Glomerular visceral epithelial cell (primary cell): ENCODE results near the gene SLCO2A1.
A peak's percentile ranks its signal among the peaks of the same experiment; 100 is the strongest.

ENCODE experiments used
- DNase-seq: peaks from one replicate; pipeline ENCODE4 v3.0.0-alpha.2; 2016; ENCODE audit errors: extremely low spot score

SLCO2A1 gene

DNA sequence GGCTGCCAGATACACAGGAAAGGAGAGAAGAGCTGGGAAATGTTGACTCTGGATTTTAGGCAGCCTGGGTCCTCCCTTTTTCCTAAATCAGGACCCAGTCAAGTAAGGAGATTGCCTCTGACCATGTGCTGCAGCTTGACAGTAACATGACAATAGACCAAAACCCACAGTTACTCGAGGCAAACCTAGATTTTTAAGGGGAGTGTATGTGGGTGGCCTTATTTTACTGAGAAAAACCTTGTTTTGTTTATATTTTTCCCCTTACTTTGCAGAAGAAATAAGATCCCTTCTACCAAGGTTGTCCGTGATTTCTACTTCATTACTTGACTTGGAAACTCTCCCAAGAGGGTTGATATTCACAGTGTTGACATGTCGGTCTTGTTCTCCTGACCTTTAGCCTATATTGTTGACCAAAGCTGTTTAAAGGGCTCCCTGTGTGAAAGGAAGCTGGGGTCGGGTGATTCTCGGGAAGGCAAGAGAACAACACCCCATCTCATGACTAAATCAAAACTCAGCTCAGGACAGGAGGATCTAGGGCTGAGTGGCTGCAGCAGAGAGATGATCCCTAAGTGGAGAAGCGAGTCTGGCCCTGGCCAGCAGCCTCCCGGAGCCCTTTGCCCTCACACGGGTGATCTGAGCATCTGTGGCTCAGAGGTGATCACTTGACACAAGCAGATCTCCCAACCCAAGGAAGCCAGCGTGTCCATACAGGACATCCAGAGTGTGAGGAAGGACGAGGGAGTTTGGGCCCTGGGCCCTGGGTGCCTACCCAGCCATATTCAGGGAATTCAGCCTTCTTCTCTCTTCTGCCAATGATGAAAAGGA lies 31.0 kb upstream of the SLCO2A1 start:
- no peak for DNase-seq

DNA sequence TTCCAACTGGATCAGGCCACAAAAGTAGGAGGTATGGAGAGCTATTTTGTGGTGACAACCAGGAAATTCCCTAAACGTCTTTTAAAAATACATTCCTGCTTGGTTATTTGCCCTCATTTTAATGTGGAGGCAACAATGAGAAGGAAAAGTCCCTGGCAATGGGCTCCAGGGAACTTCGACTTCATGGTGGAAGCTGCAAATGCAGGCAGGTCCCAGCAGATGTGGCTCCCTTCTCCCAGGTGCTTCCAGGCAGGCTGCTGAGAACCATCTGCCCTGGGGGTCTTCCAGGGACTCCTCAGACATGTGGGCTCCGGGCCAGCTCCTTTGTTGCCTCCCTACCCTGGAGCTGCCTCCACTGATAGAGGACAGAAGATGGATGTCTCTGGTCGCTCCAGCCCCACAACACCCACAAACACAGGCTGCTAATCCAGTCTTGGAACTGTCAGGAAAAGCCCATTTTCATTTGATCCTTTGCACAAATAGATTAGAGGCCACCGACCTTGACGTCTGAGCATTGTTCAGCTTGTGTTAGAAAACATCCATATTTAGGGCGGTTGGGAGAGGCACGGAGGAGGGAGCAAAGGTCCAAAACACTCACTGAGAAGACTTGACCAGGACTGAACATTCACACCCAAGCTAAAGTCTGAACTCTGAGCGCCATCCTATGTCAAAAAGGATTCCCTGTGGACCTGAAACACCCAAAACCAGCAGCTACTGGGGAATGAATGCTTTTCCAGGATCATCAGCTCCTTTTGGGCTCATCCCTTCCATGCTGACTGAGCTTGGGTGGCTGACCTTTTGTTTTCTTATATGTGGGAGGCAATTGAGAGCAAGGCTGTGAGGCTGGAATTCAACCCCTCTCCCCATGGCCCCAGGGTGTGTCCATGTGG lies 30.2 kb upstream of the SLCO2A1 start:
- no peak for DNase-seq

DNA sequence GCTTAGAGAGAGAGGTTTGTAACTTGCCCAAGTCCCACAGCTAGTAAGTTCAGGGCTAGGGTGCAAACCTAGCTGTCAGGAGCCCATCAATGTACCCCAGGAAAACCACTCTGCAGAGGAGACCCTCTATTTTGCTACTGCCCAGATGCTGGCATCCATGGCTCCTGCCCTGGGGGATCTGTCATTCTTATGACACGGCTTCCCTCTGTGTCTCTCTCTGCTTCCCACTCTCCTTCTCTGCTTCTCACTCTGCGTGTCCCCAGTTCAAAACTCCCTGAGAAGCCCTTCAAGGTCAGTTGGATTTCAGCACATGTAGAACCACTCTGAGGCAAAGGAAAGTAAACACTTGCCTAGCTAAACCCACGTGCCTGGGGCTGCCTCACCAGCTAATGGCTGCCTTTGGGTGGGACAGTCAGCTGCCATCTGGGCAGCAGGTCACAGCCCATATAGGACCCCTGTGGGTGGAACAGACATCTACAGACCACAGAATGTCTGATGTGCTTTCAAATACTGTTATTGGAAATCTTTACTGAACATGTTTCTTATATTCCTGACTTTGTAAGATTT lies 29.4 kb upstream of the SLCO2A1 start:
- DNase-seq = no peak

DNA sequence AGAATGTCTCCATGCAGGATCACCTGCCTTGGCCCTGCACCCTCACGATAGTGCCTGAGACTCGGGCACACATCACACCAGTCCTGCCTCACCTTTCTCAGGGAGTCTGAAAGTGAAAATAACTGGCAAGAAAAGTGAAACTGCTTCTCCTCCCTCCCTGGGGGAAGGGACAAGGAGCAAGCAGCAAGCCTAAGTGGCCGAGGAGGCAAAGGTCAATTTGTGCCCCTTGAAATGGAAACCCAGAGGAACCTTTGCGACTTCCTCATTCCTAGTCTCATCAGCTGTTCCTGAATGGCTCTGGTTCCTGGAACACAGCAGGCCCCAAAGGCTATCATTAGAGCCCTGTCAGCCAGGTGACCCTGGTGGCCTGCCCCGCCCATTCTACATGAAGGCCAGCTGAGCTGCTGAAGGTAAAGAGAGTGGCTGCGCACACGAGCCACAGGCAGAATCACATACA lies 28.0 kb upstream of the SLCO2A1 start:
- DNase-seq = no peak

DNA sequence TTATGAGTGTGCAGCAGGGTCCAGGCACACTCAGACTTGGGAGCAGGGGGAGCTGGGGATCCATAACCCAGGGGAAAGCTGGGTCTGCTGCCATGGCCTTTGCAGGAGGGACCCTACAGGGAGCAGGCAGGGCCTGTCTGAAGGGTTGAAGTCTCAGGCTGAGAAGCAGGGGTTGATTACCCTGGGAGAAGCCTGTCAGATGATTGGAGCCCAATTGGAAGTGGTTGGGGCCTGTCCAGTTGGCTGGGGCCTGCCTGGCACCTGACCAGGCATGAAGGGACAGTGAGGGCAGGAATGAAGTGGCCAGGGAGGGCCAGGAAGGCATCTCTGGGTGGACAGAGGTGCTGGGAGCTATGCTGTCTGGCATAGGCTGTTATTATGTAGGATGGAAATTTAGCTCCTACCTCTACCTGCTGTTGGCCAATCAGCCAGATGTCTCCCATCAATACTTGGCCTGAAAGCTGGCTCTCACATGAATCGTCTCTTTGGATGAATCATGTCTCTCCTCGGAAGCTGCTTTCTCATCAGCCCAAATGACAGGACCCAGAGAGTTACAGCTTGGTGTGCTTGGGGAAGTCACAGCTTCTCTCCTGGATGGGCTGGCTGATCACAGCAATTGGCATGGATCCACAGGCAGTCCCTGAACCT lies 27.4 kb upstream of the SLCO2A1 start:
- peak; percentile 12 for DNase-seq

DNA sequence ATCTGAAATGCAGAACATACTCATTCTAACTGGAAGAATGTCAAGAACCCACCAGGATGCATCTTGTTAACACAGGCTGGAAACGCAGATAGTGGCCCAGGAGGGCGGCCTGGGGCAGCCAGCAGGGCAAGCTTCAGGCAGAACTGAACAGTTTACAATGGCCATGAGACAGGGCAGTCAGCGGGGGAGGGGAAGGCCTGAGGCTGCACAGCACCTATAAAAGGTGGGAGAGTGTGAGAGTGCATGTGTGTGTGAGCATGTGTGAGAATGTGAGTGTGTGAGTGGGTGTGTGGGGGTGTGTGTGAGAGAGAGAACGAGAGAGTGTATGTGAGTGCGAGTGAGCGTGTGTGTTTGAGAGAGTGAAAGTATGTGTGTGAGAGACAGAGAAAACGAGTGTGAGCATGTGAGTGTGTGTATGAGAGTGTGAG lies 26.8 kb upstream of the SLCO2A1 start:
- no peak for DNase-seq

DNA sequence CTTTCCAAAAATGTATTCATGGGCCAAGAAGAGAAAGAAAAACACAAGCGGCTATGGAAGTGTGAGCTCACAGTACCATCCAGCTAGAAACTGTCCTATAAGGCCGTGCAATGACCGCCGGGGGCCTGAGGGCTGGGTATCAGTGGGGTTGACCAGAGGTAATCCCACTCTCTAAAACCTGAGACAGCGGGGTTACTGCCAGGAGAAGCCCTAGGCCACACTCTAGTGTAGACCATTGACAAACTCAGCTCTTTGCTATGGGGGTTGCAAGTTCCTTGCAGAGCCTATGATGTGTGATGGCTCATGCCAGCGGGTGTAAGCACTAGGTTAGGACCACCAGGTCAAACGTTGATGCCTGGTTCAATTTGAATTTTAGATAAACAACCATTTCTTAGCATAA lies 25.9 kb upstream of the SLCO2A1 start:
- DNase-seq = no peak

DNA sequence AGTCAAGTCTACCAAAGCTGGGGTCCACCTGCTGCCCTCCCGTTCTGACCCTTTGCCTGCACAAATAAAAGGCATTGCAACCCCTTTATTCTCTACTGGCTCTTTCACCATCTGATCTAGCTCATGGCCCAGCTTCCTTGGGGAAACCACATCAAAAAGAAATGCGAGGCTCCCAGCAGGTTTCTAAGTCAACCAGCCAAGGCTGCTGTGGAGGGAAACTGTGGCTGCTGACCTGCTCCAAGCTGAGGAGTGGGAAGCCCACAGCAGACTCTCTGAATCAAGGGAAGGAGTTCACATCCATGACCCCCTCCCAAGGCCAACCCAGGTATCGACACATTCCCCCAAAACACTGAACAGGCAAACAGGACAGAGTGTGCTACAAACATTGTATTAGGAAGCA lies 25.2 kb upstream of the SLCO2A1 start:
- no peak for DNase-seq

DNA sequence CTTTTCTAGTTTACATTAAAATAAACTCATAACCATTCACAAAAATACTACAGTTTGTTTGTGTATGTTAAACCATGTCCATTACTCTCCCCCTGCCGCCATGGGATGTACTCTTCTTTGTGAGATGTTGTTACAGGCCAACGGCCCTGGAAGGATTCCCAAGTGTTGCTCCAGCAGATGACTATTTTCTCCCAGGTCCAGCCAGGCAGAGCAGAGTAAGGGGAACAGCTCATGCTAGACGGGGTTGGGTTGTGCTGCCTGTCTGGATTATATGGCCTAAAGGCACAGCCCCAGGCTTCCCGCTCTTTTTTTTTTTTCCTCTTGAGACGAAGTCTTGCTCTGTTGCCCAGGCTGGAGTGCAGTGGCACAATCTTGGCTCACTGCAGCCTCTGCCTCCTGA lies 24.5 kb upstream of the SLCO2A1 start:
- DNase-seq = no peak

DNA sequence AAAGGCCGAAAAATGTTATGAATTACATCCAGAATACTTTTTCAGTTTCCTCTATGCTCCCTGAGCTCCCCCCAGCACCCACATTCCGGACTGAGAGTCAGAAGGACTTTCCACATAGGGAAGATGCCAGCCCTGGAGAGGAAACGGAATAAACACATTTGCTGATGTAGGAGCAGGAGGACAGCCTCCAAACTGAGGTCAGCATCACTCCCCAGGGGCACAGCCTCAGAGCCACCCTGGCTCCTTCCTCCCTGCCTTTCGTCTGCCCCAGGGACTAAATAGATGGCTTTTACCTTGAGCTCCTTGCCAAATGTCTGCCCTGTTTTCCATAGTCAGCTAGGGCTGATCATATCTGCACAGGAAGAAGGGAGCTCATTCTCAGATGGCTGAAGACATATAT lies 22.6 kb upstream of the SLCO2A1 start:
- DNase-seq = no peak

DNA sequence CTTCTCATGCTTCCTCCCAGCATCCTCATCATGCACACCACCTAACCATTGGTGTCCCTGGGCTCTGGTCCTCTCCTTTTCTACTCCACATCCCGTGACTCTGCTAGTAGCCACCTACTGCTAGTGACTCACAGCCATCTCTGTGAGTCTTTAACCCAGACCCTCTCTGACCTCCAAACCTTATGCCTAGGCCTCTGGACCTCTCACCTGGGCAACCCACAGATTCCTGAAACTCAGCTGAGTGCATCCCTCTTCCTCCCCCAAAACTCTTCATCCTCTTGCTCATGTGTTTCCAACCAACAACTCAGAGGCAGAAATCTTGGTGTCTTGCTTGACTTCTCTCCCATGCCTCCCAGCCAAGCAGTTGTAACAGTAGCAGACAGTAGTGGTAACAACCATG lies 20.0 kb upstream of the SLCO2A1 start:
- no peak for DNase-seq

DNA sequence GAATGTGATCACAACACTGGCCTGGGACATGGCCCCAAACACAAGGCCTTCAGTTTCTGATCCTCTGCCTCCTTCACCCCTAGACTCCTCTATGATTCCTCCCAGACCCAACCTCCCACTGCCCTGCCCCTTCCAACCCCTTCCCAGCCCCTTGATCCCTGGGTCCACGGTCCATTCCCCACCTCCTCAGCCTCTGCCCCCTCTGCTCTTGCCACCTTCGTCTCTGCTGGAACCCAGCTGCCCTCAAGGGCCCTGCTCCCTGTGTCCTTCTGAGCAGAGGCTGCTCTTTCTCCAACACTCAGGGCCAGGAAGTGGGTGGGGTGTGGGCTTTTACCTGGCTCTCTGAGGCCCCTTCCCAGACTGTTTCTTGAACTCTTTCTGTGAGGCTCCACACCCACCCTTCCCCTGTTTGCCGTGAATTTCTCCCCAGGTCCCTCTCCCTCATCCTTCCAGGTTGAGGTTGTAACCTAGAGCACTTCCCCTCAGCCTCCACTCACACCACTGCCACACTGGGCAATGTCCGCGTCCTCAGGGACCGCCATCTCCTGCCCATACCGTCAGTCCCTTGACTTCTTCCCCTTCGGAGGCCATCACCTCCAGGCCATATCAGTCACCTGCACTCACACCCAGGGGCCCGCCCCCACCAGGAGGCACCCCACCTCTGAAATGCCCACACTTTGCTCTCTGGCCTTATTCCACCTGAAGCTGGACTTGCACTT lies 18.7 kb upstream of the SLCO2A1 start:
- no peak for DNase-seq

DNA sequence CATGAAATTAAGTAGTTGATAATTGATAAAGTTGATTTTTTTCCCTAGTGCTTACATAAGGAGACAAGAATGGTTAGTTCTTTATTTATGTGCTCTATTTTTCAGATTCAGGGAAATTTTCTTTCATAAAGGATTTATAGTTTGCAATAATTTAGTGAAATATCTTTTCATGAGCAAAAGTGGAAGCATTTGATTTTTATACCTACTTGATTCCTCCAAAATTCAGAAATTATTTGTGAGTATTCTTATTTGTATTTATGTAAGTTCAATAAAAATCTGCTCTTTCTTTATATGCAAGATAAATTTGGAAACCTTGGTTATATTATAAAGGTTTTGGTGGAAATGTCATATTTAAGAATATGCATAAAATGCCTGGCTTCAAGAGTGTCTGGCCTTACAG lies 14.7 kb upstream of the SLCO2A1 start:
- no peak for DNase-seq

DNA sequence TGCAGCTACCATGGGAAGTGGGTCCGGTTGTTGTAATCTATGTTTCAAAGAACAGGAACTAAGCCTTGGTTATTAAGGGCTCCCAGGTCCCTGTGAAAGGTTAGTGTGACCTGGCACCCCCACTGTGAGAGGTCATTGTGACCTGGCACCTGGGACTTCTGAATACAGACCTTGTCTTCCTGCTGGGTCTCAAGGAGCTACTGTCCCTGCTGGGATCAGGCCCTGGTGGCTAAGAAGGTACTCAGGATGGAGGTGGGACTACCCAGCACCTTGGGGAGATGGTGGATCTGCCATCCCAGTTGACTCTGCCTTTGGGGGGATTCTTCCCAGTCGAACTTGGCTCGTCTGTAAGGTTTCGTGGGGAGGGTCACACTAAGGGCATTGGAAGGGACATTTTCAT lies 10.3 kb upstream of the SLCO2A1 start:
- DNase-seq = no peak

DNA sequence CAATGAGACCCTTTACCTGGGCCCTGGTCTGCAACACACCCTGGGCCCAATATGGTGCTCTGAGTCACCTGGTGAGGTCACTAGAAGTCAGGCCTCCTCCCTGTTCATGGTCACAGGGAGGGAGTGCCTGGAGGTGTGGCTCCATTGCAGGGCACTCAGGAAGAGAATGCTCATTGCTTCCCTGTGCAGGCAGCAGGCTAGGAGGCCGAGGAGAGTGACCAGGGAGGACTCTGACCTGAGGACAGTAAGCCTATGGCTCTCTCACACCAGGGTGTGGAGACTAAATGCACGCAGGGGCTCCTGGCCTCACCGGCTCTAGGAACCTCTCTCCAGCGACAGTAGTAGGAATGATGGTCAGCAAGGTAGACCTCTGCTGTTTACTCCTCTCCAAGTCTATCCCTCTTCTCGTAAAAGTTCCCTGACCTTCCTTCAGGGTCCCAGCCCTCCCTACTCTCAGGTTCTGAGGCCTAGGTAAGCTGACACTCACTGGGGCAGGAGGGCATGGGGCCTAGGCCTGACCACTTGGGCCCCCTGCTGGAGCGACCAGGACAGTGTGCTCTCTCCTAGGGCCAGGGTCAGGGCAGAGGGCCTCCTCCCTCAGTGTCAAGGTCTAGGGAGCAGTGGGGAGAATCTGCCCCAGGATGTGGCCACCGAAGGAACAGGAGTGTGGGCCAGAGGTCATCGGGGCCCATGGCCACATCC lies 9.6 kb upstream of the SLCO2A1 start:
- no peak for DNase-seq

DNA sequence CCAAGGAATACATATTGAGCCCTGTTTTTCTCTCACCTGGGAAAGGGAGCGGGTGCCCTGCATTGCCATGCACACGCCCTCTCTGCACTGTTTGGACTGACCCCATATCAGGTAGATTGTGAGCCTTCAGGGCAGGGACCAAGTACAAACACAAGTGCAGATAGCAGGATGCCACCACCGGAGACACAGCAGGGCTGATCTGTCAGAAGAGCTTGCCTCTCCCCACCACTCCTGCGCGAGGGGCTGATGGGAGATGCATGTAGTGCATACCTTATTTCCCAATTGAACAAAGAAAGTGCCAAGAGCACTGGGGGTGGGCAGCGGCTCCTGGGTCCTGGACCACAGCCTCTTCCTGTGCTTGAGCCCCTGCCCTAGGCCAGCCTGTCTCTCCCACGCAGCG lies 9.0 kb upstream of the SLCO2A1 start:
- no peak for DNase-seq

DNA sequence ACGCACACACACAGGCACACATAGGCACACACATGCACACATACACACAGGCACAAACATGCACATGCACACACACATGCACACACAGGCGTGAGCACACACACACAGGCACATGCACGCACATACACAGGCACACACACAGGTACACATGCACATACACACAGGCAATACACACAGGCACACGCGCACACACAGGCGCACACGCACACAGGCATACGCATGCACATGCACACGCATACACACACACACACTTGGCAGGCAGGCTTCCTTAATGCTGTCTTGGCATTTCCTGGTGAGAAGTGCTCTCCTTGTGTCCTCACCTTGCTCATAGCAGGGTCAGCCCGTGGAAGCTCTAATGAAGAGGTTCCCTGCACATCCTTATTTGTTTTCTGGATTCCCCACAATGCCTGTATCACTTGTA lies 8.4 kb upstream of the SLCO2A1 start:
- DNase-seq = no peak

DNA sequence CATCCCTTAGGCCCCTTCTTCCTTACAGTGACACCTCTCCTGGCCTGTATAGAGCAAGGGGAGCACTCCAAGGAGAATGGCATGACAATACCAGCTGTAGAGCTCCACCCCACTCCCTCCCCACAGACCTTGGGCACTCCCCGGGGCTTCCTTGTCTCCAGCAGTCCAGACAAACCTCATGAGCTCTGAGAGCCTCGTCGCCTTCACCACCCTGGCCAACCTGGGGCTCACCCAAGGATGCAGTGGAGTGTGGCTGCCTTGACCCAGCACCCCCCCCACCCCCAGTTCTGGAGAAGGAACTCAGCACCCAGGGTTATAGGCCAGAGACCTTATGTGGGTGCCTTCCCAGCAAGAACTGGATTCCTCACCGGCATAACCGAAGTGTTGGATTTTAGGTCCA lies 7.4 kb upstream of the SLCO2A1 start:
- no peak for DNase-seq

DNA sequence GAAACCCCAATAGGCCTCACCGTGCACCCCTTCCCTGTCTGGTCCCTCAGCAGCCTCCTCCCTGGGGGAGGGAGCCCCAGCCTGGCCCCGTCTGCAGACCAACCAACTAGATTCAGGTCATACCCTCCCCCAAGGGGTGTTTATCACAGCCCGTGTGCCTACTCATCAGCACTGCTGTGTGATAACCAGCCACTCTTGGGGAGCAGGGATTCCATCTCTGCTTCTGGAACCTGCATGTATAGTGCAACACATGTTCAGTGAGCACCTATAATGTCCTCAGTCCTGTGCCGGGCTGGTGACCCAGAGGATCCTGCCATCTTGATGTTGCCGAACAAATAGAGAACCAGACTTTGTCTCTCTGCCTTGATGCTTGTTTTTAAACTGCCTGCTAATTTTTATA lies 6.6 kb upstream of the SLCO2A1 start:
- no peak for DNase-seq

DNA sequence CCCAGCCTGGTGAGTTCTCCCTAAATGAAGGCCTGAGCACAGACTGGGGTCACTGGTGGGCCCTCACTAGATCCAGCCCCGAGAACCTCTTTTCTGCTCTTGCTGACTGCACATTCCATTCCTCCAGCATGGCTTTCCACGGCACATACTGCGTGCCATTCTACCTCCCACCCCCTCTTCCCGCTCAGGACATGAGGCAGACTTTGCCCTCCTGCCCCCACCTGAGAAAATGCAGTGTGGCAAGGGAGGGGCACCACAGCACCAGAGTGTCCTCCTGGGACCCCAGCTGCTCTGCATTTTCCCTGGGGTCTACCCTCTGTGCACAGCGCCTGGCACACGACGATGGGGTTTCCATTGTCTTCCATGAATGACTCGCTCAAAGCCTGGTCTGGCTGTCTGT lies 6.1 kb upstream of the SLCO2A1 start:
- no peak for DNase-seq
